ENCODE measurements around the gene MRPL41. TPM values are rescaled to one million over a fixed set of nuclear protein-coding genes. Genes with fewer than 3 reads are reported as not detected.
"Not testable (repeated sequence)": the region's sequence is repeated elsewhere in the genome, so short reads cannot be mapped to it uniquely, and the experiment has no call there.

Gene MRPL41
- polyA plus RNA-seq, 5 donors = 9.1 to 30.5 (median 15.5) TPM

- peak; percentile 76 to 83 for DNase-seq
These were observed 1.5 kb upstream of the MRPL41 start, which contains the start of gene PNPLA7 for GRCh38 chr9:137550231-137550621. Gene PNPLA7, minus strand, starts transcription at chr9:137550402. Its CDS starts 205 bp downstream, at chr9:137550197.

GRCh38 chr9:137550958-137551263, 768 bp upstream of the MRPL41 start:
- not testable (repeated sequence) for DNase-seq

GRCh38 chr9:137552022-137552768, 516 bp downstream of the MRPL41 start:
- peak in 1 of 2 donors; percentile 9 for DNase-seq

- not testable (repeated sequence) for DNase-seq
These were observed 2.0 kb downstream of the MRPL41 start for GRCh38 chr9:137553654-137554053.

- DNase-seq = no peak
These were observed 2.7 kb downstream of the MRPL41 start for GRCh38 chr9:137554349-137554748.

GRCh38 chr9:137555179-137555578, 3.5 kb downstream of the MRPL41 start:
- DNase-seq = no peak

- no peak for DNase-seq
These were observed 4.6 kb downstream of the MRPL41 start for GRCh38 chr9:137556069-137556838.

GRCh38 chr9:137558127-137558526, 6.4 kb downstream of the MRPL41 start:
- no peak for DNase-seq

GRCh38 chr9:137564134-137564533, 12.5 kb downstream of the MRPL41 start:
- DNase-seq = no peak

- no peak for DNase-seq
These were observed 13.2 kb downstream of the MRPL41 start for GRCh38 chr9:137564817-137565411.

- not testable (repeated sequence) for DNase-seq
These were observed 16.8 kb downstream of the MRPL41 start for GRCh38 chr9:137568445-137568844.

- DNase-seq = no peak
These were observed 18.0 kb downstream of the MRPL41 start for GRCh38 chr9:137569609-137570203.

- DNase-seq = no peak
These were observed 18.9 kb downstream of the MRPL41 start for GRCh38 chr9:137570566-137570965.

- no peak for DNase-seq
These were observed 22.5 kb downstream of the MRPL41 start for GRCh38 chr9:137574192-137574591.

GRCh38 chr9:137575364-137575715, 23.7 kb downstream of the MRPL41 start:
- no peak for DNase-seq

- DNase-seq = no peak
These were observed 24.2 kb downstream of the MRPL41 start for GRCh38 chr9:137575716-137576411.

- DNase-seq = peak; percentile 88
These were observed 27.0 kb downstream of the MRPL41 start, which contains the start of gene DPH7 for GRCh38 chr9:137578518-137579258. Gene DPH7, minus strand, starts transcription at chr9:137578925. Its CDS starts 148 bp downstream, at chr9:137578777.

GRCh38 chr9:137579259-137579604, 27.6 kb downstream of the MRPL41 start:
- peak in 1 of 2 donors; percentile 12 for DNase-seq

GRCh38 chr9:137580209-137580953, 28.7 kb downstream of the MRPL41 start:
- no peak for DNase-seq

GRCh38 chr9:137580954-137581322, 29.3 kb downstream of the MRPL41 start:
- no peak for DNase-seq

Measured in right lung (tissue), 5 donors.